GM12801 (cell line): Measurements from ENCODE around the gene KIF17.

Experiments used
- CTCF ChIP-seq: IDR thresholded peaks from one replicate; pipeline ENCODE4 v1.5.1; 2011; ENCODE audit warnings: control low read depth; ENCODE audit not compliant: insufficient read length; ENCODE audit errors: extremely low read depth

KIF17 gene

GRCh38 chr1:20658166-20658915 lies 59.5 kb downstream of the KIF17 start:
- TF ChIP-seq CTCF = no peak

- TF ChIP-seq CTCF = no peak
Measured at GRCh38 chr1:20657024-20657423, 60.8 kb downstream of the KIF17 start.

DNA sequence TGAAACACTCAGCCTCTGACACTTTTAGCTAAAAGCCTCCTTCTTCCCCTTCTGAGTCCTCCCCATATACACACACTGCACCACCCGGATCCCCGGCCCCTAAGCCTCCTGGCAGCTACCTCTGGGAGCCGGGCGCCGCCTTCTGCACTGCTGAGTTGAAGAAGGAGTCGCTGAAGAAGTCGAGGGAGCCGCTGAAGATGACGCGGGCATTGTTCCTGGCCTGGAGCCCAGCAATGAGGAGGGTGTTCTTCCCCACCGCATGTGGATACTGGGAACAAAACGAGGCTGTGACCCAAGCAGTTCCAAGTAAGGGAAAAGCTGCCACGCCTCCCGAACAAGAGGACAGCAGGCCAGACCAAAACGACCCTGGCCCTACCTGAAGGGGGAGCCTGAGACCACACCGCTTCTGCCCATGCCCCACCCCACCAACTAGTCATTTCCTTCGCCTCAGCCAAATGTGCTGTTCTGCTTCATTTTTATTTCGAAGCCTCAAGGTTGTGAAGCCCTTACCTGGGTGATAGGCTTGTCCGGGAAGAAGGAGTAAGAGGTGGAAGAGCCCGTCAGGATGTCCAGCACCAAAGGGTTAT lies 63.6 kb downstream of the KIF17 start:
- no peak for TF ChIP-seq CTCF

DNA sequence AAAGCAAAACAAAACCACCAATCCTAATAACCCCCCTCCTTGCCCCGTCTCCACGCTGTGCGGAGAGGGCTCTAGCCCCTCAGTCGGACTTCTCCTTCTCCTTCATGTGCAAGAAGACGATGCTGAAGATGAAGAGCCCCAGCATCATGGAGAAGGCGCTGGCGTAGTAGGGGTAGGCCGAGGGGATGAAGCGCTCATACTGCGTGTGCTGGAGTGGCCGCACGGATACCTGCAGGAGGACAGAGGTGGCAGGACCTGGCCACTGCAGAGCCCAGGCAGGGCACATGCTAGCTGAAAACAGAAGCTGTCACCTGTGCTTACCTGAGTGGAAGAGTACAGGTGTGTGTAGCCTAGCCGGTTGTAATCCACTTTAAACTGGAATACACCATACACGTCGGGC lies 65.5 kb downstream of the KIF17 start:
- TF ChIP-seq CTCF = no peak

DNA sequence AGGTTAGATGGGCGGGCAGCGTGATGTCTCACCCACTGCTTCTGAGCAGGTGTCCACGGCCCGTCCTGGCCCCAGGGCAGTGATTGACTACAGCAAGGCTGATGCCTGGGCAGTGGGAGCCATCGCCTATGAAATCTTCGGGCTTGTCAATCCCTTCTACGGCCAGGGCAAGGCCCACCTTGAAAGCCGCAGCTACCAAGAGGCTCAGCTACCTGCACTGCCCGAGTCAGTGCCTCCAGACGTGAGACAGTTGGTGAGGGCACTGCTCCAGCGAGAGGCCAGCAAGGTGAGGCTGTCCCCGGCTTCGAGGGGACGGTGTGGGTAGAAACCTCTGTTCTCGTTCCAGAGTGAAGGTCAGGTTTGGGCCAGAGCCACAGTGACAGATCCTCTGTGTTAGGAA lies 68.9 kb downstream of the KIF17 start:
- no peak for TF ChIP-seq CTCF

DNA sequence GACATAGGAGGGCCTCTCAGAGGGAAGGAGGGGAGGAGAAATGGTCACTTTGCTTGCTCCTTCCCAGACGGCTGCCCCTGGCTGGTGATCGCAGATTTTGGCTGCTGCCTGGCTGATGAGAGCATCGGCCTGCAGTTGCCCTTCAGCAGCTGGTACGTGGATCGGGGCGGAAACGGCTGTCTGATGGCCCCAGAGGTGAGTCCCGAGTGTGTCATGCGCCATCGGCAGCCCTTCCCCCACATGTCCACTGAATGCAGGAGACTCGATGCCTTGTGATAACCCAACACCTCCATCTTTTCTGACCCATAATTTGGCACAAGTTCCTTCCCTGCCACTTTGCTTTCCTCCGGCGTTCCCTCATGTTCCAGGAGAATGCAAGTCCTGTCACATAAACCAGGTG lies 69.4 kb downstream of the KIF17 start:
- TF ChIP-seq CTCF = no peak

DNA sequence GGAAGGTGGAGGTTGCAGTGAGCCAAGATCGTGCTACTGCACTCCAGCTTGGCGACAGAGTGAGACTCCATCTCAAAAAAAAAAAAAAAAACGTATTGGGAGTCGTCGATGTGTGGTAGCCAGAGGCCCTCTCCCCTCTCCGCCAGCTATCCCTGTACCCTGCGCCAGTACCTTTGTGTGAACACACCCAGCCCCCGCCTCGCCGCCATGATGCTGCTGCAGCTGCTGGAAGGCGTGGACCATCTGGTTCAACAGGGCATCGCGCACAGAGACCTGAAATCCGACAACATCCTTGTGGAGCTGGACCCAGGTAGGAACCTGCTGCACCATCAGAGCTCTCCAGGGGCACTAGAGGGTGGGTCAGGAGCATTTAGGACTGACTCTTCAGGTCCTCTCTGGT lies 72.4 kb downstream of the KIF17 start:
- TF ChIP-seq CTCF = no peak

DNA sequence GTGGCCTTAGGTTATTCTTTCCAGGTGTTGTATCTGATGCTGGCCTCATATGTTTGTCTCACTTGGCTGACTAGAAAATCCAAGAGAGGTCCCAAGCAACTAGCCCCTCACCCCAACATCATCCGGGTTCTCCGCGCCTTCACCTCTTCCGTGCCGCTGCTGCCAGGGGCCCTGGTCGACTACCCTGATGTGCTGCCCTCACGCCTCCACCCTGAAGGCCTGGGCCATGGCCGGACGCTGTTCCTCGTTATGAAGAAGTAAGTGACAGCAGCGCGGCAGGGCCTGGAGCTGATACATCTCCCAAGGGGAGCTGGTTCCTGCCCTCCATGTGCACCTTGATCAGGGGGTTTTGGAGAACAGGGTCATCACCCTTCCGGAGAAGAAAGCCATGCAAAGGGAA lies 73.4 kb downstream of the KIF17 start:
- TF ChIP-seq CTCF = no peak
